WERI-Rb-1 (cell line): Measurements from ENCODE around the gene CAMTA1.
"Not testable (repeated sequence)": the region's sequence is repeated elsewhere in the genome, so short reads cannot be mapped to it uniquely, and the experiment has no call there.

Experiments
- DNase-seq: peaks from one replicate; pipeline ENCODE4 v3.0.0-alpha.2; 2020
- H3K27ac ChIP-seq: fragments of 250-450 bp; sonication (Bioruptor Pico); 2 replicates; pipeline ENCODE4 v1.5.1; 2020; ENCODE audit warnings: mild to moderate bottlenecking, moderate library complexity
- H3K27me3 ChIP-seq: fragments of 250-450 bp; sonication (Bioruptor Pico); 2 replicates; pipeline ENCODE4 v1.5.1; 2021; ENCODE audit warnings: mild to moderate bottlenecking, low read depth, moderate library complexity; ENCODE audit not compliant: insufficient read depth, severe bottlenecking
- H3K36me3 ChIP-seq: fragments of 250-450 bp; sonication (Bioruptor Pico); 2 replicates; pipeline ENCODE4 v1.5.1; 2020; ENCODE audit warnings: mild to moderate bottlenecking, moderate library complexity
- H3K4me3 ChIP-seq: 2 replicates; pipeline ENCODE4 v1.5.1; 2011; ENCODE audit warnings: low read depth, mild to moderate bottlenecking, control low read depth, low read length
- H3K9me3 ChIP-seq: fragments of 250-450 bp; sonication (Bioruptor Pico); 2 replicates; pipeline ENCODE4 v1.5.1; 2021; ENCODE audit warnings: mild to moderate bottlenecking, moderate library complexity; ENCODE audit not compliant: severe bottlenecking
- CTCF ChIP-seq: IDR thresholded peaks from 2 replicates; pipeline ENCODE4 v1.5.1; 2011; ENCODE audit warnings: low read depth, mild to moderate bottlenecking, control low read depth, inconsistent platforms, low read length

The CAMTA1 gene

GRCh38 chr1:7329868-7330615 lies 544.8 kb downstream of the CAMTA1 start:
- H3K4me3 ChIP-seq = no peak overlapping the region
- H3K27me3 ChIP-seq = no peaks in the 10 kb centered on the region
- H3K9me3 ChIP-seq = no peaks in the 10 kb centered on the region
- H3K36me3 ChIP-seq = no peaks in the 10 kb centered on the region
- TF ChIP-seq CTCF = no peak
- DNase-seq = no peak
- H3K27ac ChIP-seq = no peak overlapping the region

DNA sequence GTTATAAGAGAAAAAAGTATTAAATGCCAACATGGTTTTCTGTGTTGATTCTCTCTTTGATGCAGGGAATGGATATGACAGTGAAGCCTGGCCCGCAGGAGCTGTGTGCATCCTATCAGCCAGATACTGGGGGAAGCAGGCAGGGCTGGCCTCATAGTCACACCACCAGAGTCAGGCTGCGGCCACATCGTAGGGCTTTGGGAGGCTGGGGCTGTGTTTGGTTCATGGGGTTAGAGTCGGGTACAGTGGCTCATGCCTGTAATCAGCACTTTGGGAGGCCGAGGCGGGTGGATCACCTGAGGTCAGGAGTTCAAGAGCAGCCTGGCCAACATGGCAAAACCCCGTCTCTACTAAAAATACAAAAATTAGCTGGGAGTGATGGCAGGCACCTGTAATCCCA lies 545.5 kb downstream of the CAMTA1 start:
- not testable (repeated sequence) for H3K27ac ChIP-seq, DNase-seq, H3K9me3 ChIP-seq, H3K36me3 ChIP-seq, H3K4me3 ChIP-seq, H3K27me3 ChIP-seq

GRCh38 chr1:7331926-7332535 lies 546.8 kb downstream of the CAMTA1 start:
- H3K27ac ChIP-seq = no peak overlapping the region
- TF ChIP-seq CTCF = no peak
- H3K9me3 ChIP-seq = no peaks in the 10 kb centered on the region
- no peak for DNase-seq
- H3K4me3 ChIP-seq = no peak overlapping the region
- no peaks in the 10 kb centered on the region for H3K27me3 ChIP-seq
- H3K36me3 ChIP-seq = no peaks in the 10 kb centered on the region

- no peaks in the 10 kb centered on the region for H3K9me3 ChIP-seq
- TF ChIP-seq CTCF = no peak
- H3K27ac ChIP-seq = no peak overlapping the region
- H3K27me3 ChIP-seq = no peaks in the 10 kb centered on the region
- H3K4me3 ChIP-seq = no peak overlapping the region
- DNase-seq = no peak
- H3K36me3 ChIP-seq = no peaks in the 10 kb centered on the region
These were observed 547.8 kb downstream of the CAMTA1 start for GRCh38 chr1:7333094-7333493.

GRCh38 chr1:7333620-7334019 lies 548.4 kb downstream of the CAMTA1 start:
- H3K9me3 ChIP-seq = no peaks in the 10 kb centered on the region
- H3K27ac ChIP-seq = no peak overlapping the region
- H3K36me3 ChIP-seq = no peaks in the 10 kb centered on the region
- DNase-seq = no peak
- no peaks in the 10 kb centered on the region for H3K27me3 ChIP-seq
- no peak overlapping the region for H3K4me3 ChIP-seq
- no peak for TF ChIP-seq CTCF

DNA sequence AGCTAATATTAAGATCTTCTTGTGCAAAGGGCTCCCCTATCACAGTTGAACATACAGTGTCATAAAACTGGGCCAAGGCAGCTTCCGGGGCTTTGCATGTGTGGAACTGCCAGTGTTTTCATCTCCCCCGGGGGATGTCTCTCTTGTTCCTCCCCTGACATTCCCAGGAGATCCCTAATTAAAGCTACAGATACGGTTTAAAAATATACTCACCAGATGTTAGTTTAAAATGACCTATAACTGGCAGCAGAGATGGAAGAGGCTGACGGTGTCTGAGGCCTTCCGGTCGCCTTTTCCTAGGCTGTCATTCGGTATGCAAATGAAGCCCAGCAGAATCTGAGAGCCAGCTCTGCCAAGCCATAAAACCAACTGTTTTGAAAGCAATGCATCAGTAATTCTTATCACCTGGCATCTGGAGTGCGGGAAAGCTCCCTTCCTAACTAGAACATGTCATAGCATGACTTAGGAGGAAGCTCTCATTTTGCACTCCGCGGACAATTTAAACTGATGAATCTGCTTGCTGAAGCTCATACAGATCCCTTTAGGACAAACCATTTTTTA lies 549.3 kb downstream of the CAMTA1 start:
- Histone ChIP-seq H3K27me3 (no peaks in the 10 kb centered on the region), H3K27ac (no peak overlapping the region), H3K36me3 (no peaks in the 10 kb centered on the region), H3K9me3 (no peaks in the 10 kb centered on the region), H3K4me3 (no peak overlapping the region)
- TF ChIP-seq CTCF = no peak
- DNase-seq = no peak
